GM12864 (cell line): Measurements from ENCODE around the gene ATG5.

ENCODE experiments used
- DNase-seq: peaks from one replicate; pipeline ENCODE4 v3.0.0-alpha.2; 2011; ENCODE audit warnings: low read depth
- H3K4me3 ChIP-seq: 2 replicates; pipeline ENCODE4 v1.5.1; 2011; ENCODE audit warnings: mild to moderate bottlenecking, low read depth, low read length, control low read depth
- CTCF ChIP-seq: IDR thresholded peaks from 2 replicates; pipeline ENCODE4 v1.5.1; 2011; ENCODE audit warnings: low read depth, mild to moderate bottlenecking, moderate library complexity, low read length, control low read depth, inconsistent platforms; ENCODE audit errors: missing control alignments

The ATG5 gene

DNA sequence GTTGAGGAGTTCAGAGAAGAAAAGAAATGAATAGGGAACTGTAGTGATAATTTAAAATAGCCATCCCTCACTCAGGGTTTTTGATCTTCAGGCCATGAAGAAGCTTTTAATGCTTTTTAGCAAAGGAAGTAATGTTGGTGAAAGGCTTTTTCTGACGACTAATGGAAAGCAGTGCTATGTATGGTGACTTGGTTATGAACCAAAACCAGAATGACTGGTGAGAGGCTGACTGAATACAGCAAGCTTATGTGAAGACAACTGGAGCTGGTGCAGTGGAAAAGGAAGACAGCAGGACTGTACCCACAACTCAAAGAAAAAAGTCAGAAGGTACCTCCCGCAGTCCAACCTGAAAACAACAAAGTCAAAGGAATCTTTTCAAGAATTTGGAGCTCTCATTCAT is 120.6 kb downstream of the ATG5 start:
- H3K4me3 ChIP-seq: no peak overlapping the region
- no peak for DNase-seq
- TF ChIP-seq CTCF: no peak

DNA sequence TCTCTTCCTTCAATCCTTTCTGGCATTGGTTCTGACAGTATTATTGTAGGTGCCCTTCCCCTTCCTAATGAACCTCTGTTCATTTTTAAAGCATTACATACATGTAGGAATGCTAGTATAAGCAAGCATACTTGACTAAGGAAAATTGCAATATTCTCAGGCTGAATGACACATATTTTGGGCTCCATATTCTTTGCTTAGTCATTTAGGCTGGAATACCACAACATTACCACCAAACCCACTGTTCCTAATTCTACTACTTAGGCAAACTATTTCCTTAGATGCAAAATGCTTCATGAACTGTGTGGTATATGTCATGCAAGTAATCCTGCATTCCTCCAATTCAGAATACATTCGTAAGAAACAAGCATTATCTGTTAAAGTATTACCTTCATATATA is 125.6 kb downstream of the ATG5 start:
- DNase-seq: no peak
- H3K4me3 ChIP-seq: no peak overlapping the region
- TF ChIP-seq CTCF: no peak

DNA sequence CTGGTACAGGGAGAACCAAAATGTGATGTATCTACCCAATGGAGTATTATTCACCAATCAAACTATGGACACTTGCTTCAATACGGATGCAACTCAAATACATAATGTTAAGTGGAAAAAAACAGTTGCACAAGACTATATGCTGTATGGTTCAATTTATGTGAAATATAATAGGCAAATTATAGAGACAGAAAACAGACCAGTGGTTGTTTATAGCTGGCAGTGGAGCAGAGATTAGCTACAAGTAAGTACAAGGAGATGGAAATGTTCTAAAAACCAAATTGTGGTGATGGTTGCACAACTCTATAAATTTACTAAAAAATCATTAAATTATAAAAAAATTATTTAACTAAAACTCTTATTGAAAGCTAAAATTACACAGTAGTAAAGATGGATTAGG is 126.2 kb downstream of the ATG5 start:
- no peak for DNase-seq
- no peak for TF ChIP-seq CTCF
- H3K4me3 ChIP-seq: no peak overlapping the region

DNA sequence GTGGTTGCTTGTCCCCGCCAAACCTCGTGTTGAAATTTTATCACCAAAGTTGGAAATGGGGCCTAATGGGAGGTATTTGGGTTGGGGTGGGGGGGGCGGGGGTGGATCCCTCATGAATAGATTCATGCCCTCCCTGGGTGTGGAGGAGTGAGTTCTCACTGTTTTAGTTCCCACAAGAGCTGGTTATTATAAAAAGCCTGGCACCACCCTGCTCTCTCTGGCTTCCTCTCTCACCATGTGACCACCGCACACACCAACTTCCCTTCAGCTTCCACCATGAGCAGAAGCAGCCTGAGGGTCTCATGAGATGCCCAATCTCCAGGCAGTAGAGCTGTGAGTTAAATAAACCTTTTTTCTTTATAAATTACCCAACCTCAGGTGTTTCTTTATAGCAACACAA is 128.1 kb downstream of the ATG5 start:
- no peak for DNase-seq
- no peak for TF ChIP-seq CTCF
- no peak overlapping the region for H3K4me3 ChIP-seq

DNA sequence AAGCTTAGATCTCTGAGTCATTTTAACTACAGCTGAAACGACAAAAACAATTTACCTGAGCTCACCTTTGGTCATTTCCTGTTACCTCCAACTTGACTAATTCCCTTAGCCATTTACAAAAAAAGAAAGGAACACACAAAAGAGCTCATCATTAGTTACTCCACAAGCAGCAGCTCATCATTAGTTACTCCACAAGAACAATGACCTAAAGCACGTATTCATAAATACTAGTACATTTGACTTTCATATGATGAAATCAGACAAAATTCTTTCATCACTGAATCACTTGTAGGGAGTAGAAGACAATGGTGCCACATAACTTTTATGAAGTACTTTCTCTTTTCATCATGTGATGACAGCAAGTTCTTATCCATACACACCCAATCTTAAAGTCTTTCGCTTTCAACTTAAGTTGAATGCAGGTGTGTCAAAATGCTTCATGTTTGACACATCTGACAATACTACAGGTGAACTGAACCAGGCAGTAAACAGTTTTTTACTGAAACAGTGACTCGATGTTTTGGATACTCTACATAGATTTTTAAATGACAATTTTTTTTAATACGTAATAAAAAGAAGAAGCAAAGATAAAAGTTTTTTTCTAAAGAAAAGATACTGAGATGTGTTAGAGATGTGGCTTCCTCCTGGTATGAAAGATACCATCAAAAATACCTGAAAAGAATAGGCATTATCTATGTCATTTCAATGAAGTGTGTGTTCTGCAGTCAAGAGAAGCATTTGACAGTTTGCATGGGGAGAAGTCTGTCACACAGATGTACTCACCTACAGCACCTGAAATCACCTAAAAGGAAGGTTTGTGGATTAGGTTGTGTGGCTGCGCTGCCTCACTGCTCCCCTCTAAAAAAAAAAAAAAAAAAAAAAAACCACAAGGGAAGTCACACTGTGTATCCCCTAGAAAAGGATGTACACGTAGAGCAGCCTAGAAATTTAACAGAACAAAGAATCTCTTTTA is 130.3 kb downstream of the ATG5 start:
- TF ChIP-seq CTCF: no peak
- DNase-seq: no peak
- H3K4me3 ChIP-seq: no peak overlapping the region

DNA sequence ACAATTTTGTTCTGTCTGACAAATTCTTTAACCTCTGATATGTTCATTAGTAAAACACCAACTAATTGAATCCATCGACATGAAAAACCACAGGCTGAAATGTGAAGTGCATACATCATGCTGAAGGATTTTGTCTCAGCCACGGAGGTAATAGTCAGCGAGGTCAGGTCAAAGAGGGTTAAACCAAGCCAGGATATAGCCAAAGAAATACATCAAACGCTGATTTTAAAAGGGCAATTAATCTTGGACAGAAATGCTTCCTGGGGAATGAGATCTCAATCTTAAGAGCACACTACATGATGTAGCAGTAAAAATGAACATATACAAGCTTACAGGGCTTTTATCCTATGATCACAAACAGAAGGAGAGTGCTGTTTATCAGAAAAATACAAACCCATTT is 132.7 kb downstream of the ATG5 start:
- H3K4me3 ChIP-seq: no peak overlapping the region
- no peak for TF ChIP-seq CTCF
- no peak for DNase-seq
